ENCODE results near the gene MACROD1.
"Not testable (repeated sequence)": the region's sequence is repeated elsewhere in the genome, so short reads cannot be mapped to it uniquely, and the experiment has no call there.

MACROD1 gene

DNA sequence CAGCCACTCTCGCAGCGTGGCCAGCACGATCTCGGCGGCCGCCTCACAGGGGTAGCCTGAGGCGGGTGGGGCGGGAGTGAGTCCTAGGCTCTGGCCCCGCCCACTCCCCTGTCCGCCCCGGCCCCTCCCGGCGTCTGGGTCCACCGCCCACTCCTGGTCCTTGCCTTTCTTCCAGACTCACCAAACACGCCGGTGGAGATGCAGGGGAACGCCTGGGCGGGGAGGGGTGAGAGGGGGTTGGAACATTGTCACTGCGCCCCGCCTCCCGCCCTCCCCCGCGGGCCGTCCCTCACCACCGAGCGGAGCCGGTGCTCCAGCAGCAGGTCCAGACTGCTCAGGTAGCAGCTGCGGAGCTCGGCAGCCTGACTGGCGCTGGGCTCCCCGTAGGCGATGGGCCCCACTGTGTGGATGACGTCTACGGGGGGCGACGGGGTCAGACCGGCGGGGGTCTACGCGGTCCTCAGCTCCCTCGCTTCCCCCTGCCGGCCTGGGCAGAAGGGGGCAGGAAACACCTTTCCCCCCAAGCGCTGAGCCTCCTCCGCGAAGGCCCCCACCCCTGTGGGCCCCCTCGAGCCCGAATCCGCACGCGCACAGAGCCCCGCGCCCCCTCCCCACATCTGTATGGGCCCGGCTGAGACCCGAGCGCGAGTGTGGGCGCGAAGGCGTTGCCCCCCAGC is 166.4 kb downstream of the MACROD1 start:
- DNase-seq (ENCODE audit: low spot score), result peak; percentile 46

DNA sequence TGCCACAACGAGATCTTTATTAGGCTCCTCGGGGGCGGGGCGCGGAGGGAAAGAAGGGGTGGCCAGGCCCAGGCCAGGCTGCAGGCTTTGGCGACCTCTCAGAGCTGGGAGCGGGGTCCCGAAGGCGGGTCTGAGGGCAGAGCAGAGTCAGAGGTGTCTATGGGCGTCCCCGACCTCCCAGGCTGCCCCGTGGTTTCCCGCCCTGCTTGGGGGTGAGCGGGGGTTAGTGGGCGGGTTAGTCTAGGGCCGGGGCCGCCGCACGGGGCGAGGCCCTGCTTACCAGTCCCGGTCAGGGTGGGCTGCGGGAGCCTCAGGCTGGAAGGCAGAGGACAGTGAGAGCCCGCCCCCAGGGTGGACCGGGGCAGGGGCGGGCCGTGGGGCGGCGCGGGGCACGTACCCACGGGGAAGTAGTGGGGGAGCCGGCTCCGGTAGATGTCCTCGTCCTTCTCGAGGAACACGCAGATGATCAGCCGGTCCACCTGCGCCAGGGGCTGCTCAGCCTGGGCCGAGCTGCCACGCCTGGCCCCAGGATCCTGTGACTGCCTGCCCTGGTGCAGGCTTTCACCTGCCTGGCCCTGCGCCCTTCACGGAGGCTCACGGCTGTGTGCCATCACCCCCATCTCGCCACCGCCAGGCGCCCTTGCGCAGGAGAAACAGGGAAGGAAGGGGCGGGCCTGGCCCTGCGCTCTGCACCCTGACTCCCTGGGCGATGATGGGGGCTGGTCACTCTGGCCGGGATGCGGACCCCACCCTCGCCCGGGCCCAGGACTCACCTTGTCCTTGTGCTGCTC is 167.2 kb downstream of the MACROD1 start:
- DNase-seq (ENCODE audit: low spot score), result no peak

DNA sequence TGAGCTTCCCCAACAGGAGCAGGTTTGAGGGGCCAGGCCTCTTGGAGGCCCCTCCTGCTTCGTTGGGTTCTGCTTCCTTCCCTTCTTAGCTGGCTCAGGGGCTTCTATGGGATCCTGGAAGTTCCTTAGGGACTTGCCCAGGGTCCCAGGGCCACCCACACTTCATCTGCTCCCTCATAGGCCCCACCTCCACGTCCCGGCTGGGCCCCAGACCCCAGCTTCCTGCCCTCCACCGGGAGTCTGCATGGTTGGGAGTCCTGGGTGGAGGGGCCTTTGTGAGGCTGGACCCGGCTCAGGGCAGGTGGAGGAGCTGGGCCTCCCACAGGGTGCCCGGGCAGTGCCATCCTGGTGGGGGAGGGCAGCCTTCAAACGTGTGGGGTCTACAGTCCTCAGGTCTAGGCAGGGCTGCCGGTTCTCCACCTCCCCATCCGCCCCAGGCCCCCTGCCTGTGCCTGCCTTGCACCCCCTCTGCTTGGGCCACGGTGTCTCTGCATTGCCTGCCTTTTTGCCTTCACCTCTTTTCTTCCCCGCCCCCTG is 168.0 kb downstream of the MACROD1 start:
- DNase-seq (ENCODE audit: low spot score), result no peak

DNA sequence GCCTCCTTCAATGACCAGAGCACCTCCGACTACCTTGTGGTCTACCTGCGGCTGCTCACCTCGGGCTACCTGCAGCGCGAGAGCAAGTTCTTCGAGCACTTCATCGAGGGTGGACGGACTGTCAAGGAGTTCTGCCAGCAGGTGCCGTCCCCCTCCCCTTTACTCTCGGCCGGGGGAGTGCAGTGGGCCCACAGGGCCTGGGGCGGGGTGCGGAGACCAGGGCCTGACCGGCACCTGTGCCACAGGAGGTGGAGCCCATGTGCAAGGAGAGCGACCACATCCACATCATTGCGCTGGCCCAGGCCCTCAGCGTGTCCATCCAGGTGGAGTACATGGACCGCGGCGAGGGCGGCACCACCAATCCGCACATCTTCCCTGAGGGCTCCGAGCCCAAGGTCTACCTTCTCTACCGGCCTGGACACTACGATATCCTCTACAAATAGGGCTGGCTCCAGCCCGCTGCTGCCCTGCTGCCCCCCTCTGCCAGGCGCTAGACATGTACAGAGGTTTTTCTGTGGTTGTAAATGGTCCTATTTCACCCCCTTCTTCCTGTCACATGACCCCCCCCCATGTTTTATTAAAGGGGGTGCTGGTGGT is 168.7 kb downstream of the MACROD1 start:
- DNase-seq (ENCODE audit: low spot score), result no peak

DNA sequence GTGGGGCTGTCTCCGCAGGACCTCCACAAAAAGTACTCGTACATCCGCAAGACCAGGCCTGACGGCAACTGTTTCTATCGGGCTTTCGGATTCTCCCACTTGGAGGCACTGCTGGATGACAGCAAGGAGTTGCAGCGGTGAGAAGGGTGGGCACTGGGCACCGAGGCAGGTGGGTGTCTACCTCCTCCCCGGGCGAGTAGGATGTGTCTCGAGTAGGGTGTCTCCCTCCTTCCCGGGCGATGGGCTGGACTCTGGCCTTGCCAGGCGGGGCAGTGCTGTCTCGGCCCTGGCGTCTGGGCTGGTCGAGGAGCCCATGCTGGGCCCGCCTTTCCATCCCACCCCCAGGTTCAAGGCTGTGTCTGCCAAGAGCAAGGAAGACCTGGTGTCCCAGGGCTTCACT is 169.4 kb downstream of the MACROD1 start:
- no peak for DNase-seq (ENCODE audit: low spot score)

DNA sequence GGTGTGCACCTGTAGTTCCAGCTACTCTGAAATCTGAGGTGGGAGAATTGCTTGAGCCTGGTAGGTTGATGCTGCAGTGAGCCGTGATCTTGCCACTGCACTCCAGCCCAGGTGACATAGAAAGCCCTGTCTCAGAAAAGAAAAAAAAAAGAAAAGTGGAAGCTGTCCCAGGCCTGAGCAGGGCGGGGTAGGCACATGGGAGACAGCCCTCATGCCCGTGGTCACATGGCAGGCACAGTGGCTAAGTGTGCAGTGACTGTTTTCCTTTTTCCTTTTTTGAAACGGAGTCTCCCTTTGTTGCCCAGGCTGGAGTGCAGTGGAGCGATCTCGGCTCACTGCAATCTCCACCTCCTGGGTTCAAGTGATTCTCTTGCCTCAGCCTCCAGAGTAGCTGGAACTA is 171.9 kb downstream of the MACROD1 start:
- no peak for DNase-seq (ENCODE audit: low spot score)

DNA sequence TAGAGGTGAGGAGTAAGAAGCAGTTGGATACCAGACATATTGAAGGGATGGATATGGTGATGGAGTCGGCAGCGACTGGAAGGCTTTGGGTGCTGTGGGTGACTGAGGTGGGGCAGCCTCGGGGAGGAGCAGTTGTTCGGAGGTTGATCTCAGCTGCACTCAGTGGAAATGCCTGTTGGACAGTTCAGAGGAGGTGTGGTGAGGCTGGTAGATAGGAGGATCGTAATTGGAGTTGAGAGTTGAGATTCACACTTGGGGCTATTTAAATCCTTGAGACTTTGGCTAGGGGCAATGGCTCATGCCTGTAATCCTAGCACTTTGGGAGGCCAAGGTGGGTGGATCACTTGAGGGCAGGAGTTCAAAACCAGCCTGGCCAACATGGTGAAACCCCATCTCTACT is 172.8 kb downstream of the MACROD1 start:
- no peak for DNase-seq (ENCODE audit: low spot score)

DNA sequence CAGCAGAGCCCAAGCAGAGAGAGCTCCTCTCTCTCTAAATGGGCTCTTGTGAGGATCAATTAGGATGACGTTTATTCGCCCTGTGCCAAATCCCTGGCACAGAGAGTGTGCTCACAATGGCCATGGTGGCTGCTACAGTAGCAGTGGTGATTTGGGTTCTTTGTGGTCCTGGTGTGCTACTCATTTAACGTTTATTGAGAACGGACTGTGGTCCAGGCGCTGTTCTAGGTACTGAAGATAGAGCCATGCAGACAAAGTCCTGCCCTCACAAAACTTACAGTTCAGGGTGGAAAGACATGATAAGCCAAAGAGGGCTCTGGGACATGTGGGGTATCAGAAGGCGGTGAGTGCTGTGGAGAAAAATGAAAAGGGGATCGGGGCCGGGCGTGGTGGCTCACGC is 174.4 kb downstream of the MACROD1 start:
- no peak for DNase-seq (ENCODE audit: low spot score)

DNA sequence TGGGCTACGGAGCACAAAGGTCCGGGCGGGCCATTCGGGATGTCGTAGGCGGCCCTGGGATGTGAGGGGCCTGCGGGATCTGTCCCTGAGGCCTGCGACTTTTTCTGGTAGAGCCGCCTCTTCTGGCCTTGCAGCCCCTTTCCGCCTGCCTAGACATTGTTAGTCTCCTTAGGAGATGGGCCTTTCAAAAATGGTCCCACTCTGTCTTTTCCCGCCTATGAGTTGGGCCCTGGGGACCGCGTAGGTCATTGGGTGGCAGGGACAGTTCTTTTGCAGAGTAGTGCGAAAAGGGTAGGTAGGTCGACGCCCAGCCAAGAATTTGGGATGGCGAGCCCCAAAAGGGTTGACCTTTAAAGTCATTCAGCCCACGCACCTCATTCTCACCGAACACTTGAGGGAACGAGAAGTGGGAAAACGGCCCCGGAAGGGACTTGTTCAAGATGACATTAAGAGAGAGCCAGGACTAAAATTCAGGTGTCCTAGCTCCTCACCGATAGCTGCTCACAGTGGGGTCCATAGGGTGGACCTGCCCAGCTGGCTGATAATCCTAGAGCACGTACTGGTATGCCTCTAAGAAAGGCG is 178.9 kb downstream of the MACROD1 start:
- DNase-seq (ENCODE audit: low spot score), result no peak

DNA sequence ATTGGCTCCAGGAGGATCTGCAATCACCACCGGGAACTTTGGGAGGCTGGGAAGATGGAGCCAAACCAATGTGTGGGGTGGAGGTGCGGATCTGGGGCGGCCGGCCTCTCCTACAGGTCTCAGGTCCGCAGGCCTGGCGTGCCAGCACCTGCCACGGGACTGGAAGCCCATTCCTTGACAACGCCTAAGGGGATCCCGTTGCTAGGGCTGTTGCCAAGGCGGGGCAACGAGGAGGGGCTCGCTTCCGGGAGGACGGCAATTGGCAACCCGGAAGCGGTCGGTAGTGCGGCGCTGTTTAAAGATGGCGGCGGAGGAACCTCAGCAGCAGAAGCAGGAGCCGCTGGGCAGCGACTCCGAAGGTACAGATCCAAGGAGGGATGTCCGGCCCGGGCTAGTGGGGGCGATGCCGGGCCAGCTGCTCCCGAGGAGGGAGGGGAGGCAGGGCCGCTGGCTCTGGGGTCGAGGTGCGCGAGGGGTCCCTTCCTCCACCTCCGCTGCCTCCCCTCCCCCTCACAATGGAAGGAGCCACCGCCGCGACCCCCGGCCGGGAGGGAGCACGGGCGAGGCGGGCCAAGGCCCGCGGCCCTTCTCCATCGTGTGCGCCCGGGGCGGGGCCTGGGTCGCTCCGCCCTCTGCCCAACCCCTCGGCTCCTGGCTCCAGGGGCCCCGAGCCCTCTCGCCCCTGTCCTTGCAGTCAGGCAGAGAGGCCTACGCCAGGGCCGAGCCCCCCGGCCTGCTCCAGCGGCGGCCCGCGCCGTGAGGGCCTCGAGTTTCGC is 179.6 kb downstream of the MACROD1 start, which contains the start of gene OTUB1:
TSS of gene OTUB1 (plus strand) at position 283 of the 776 bp plus-strand sequence. CDS start at position 302, 19 bp downstream.
- peak; percentile 96 for DNase-seq (ENCODE audit: low spot score)

DNA sequence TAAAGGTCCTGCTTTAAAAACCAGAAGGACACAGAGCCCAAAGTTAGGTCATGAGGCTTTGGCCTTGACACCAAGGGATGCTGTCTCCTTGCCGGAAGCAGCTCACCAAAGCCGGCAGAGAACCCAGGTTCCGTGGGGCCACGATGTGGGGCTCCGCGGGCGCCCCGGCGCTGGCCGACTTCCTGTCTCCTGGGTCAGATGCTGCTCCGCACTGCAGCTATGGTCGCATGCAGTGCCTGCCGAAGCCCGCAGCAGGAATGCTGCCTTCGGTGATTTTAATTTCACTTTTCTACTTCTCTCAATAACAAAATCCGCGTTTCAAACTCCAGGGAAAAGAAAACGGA is 180.1 kb downstream of the MACROD1 start:
- peak; percentile 40 for DNase-seq (ENCODE audit: low spot score)

DNA sequence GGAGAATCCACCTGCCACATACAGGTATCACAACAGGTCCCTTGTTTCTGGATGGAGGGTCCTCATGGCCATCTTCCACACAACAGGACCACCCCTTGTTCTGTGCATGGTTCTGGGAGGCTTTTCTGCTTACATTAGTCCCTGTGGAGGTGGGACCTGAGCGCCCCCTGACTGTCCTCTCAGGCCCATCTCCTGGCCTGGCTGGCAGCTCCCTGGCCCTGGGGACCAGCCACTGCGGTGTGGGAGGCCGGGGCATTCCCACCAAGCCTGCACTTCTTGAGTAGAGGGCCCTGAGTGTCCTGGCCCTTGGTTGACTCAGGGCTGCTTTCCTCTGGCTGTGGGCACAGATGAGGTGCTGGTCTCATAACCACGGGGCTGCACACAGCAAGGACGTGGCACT is 186.5 kb downstream of the MACROD1 start:
- no peak for DNase-seq (ENCODE audit: low spot score)

DNA sequence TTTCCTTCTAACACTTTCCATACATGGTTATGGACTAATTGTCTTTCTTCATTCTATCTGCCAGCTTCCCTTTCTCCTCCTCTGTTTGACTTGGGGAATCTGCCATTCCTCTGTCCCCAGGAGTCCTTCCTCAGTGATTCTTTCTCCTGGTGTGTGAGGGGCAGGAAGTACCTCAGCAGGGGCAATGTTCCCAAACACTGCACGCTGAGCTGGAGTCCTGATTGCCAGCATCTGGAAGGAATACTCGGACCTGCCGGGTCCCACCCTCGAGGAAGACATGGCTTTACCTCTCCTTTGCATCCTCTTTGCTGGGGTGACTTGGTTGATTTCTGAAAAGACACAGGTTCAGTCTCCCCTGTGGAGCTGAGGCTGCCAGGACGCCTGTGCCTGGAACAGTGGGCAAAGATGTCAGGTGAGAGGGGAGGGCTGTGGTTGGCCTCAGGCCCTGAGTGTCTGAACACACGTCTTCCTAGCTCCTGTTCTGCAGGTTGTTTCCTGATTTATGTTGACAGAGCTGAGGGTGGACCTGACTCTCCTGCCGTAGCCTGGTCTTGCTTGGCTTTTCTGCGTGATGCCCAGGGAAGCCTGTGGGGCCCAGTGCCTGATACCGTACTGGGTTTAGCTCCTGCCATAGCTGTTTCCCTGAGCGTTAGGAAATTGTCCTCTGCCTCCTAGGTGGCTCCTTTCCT is 187.2 kb downstream of the MACROD1 start:
- no peak for DNase-seq (ENCODE audit: low spot score)

DNA sequence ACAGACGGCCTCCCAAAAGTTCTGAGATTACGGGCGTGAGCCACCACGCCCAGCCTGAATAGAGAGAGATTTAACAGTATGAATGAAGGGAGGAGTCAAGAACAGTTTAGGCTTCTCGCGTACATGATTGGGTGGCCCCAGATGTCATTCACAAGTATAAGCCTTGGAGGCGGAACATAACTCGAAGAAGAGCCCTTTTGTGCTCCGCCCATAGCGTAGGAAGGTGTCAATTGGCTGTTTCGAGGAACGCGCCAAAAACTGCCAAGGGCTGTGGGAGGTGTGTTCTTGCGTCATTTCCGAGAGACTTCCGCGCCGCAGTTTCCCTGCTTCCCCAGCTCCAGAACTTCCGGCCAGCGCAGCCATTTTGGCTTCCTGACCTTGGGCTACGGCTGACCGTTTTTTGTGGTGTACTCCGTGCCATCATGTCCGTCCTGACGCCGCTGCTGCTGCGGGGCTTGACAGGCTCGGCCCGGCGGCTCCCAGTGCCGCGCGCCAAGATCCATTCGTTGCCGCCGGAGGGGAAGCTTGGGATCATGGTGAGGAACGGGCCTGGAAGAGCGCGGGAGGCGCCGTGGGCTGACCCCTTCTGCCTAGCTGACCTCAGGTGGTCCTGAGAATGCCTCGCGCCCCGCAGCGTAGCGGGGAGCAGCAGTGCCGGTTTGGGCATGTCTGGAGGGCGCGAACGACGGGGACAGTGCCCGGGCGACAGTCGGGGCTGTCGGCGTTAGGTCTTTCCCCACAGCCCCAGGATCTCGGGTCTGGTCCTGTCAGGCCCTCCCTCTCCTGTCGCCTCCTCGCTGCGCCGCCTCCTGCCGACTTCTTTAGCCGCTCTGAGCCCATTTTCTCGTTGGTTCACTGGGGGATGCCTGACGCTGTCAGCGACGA is 191.4 kb downstream of the MACROD1 start, which contains the start of gene COX8A:
TSS of gene COX8A (plus strand) at position 362 of the 885 bp plus-strand sequence. CDS start at position 423, 61 bp downstream.
- DNase-seq (ENCODE audit: low spot score), result peak; percentile 99

DNA sequence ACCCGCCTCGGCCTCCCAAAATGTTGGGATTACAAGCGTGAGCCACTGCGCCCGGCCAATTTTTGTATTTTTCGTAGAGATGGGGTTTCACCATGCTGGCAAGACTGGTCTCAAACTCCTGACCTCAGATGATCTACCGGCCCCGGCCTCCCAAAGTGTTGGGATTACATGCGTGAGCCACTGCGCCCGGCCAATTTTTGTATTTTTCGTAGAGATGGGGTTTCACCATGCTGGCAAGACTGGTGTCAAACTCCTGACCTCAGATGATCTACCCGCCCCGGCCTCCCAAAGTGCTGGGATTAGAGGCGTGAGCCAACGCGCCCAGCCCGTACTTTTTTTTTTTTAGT is 192.0 kb downstream of the MACROD1 start:
- DNase-seq (ENCODE audit: low spot score), result not testable (repeated sequence)

DNA sequence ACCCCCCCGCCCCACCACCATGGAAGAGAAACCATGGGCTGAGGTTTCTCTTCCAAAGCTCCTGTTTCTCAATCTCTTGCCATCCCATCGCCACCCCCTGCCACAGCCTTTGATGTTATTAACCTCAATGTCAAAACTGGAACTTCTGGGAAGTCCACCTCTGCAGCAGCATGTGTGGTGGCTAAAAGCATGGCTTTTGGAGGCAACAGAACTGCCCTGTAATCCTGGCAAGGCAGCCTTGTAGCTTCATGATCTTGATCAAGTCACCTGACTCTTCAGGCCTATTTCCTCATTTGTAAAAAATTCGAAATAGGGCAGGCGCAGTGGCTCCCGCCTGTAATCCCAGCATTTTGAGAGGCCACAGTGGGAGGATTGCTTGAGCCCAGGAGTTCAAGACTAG is 195.0 kb downstream of the MACROD1 start:
- DNase-seq (ENCODE audit: low spot score), result no peak

DNA sequence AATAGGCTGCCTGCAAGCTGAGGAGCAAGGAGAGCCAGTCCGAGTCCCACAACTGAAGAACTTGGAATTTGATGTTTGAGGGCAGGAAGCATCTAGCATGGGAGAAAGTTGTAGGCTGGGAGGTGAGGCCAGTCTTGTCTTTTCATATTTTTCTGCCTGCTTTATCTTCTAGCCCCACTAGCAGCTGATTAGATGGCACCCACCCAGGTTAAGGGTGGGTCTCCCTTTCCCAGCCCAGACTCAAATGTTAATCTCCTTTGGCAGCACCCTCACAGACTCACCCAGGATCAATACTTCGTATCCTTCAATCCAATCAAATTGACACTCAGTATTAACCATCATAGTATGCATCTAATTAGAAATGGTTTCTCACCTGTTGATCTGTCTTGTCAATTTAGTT is 196.5 kb downstream of the MACROD1 start:
- DNase-seq (ENCODE audit: low spot score), result no peak

DNA sequence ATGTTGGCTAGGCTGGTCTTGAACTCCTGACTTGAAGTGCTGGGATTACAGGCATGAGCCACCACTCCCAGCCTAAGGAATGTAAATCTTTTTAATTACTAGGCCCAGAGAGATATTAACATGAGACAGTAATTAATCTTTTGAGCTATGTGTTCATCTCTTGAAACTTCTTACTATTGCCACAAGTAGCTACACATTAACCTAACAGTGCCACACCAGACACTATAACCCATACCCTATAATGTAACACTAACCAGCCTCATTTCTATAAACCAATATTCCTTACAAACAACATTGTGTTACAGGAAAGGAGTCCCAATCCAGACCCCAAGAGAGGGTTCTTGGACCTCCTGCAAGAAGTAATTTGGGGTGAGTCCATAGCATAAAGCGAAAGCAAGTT is 199.5 kb downstream of the MACROD1 start:
- DNase-seq (ENCODE audit: low spot score), result no peak

DNA sequence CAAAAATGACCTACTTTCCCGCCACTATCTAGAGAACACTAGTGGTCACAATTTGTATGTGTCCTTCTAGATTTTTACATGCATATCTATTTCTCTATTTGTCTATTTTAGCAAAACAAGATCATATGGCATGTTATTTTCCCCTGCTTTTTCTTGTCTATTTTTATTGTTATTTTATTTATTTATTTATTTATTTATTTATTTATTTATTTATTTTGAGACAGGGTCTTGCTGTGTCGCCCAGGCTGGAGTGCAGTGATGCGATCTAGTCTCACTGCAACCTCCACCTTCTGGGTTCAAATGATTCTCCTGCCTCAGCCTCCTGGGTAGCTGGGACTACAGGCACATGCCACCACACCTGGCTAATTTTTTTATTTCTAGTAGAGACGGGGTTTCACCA is 202.0 kb downstream of the MACROD1 start:
- not testable (repeated sequence) for DNase-seq (ENCODE audit: low spot score)
